Measurements from ENCODE around the gene TMEFF2. TPM values are rescaled to one million over a fixed set of nuclear protein-coding genes. Genes with fewer than 3 reads are reported as not detected.

Gene TMEFF2
- total RNA-seq, 3 donors from 2014 or later (not counting 1 experiment from before 2014, with no cell fraction given) = not detected

DNA sequence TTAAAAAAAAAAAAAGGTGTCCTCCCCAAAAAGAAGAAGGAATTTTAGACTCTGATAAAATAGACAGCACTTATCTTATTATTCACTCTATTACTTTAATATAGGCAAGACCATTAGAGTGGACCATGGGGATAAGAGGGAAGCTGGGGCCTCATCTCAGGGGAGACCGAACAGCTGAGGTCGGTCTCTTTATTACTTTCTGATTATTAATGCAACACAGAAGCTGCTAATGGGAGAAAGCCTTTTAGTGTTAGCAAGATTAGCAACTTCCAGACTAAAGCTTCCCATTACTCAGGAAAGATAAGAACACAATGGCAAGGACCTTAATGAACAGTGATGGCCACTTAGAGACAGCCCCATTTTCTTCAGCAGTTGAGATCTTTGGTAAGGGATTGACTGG, 135.5 kb downstream of the TMEFF2 start:
- no peak for DNase-seq
- no peaks in the 10 kb centered on the region for H3K36me3 Mint-ChIP-seq
- no peak for ATAC-seq
- H3K9me3 ChIP-seq (ENCODE audit: control insufficient read depth, insufficient read depth, low read length) = no peaks in the 10 kb centered on the region
- no peak overlapping the region for H3K4me3 Mint-ChIP-seq
- intact Hi-C loops (cut with micrococcal nuclease) = no loop called here
- H3K4me1 ChIP-seq (ENCODE audit: control insufficient read depth, insufficient read depth, low read length) = peaks cover 2% of the 10 kb centered on the region
- H3K27ac Mint-ChIP-seq = no peak overlapping the region
- H3K27ac ChIP-seq (ENCODE audit: low read length) = no peak overlapping the region
- H3K9me3 Mint-ChIP-seq = no peaks in the 10 kb centered on the region
- no CpG with 5 or more reads among the region's 2 CpGs for WGBS (ENCODE audit: insufficient coverage)
- no peak overlapping the region for H3K4me3 ChIP-seq (ENCODE audit: low read length)
- no peaks in the 10 kb centered on the region for H3K27me3 ChIP-seq (ENCODE audit: control insufficient read depth, insufficient read depth, low read length)
- H3K4me1 Mint-ChIP-seq = peaks cover 8% of the 10 kb centered on the region in 2 donors
- no peaks in the 10 kb centered on the region for H3K36me3 ChIP-seq (ENCODE audit: control insufficient read depth, insufficient read depth, low read length)
- TF ChIP-seq, protein P1, sequence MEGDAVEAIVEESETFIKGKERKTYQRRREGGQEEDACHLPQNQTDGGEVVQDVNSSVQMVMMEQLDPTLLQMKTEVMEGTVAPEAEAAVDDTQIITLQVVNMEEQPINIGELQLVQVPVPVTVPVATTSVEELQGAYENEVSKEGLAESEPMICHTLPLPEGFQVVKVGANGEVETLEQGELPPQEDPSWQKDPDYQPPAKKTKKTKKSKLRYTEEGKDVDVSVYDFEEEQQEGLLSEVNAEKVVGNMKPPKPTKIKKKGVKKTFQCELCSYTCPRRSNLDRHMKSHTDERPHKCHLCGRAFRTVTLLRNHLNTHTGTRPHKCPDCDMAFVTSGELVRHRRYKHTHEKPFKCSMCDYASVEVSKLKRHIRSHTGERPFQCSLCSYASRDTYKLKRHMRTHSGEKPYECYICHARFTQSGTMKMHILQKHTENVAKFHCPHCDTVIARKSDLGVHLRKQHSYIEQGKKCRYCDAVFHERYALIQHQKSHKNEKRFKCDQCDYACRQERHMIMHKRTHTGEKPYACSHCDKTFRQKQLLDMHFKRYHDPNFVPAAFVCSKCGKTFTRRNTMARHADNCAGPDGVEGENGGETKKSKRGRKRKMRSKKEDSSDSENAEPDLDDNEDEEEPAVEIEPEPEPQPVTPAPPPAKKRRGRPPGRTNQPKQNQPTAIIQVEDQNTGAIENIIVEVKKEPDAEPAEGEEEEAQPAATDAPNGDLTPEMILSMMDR (IDR thresholded peaks at IDR 0.05) = no peak
- H3K27me3 Mint-ChIP-seq (ENCODE audit: low read depth in 2 of 2) = peaks cover 0 to 6% of the 10 kb centered on the region in 2 donors

DNA sequence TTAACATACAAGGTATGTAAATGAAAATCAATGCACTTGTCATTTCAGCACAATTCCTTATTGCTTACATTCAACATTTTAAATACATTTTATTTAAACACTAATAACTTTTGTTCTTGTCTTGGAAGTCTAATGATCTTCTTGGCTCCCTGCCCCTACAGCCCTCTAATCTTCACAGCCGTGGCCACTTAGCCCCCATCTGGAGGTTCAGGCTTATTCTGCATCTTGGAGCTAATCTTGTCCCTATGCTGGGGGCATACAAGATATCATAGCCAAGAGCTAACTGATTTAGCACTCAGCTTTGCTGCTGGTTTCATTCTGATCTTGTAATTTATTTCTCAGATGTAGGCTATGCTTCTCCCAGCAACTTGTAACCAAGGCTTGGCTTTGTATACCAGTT, 140.8 kb downstream of the TMEFF2 start:
- H3K27me3 ChIP-seq (ENCODE audit: control insufficient read depth, insufficient read depth, low read length) = no peaks in the 10 kb centered on the region
- no peaks in the 10 kb centered on the region for H3K4me1 Mint-ChIP-seq
- TF ChIP-seq, protein P1 (IDR thresholded peaks at IDR 0.05) = no peak
- no peaks in the 10 kb centered on the region for H3K9me3 Mint-ChIP-seq
- no peaks in the 10 kb centered on the region for H3K27me3 Mint-ChIP-seq (ENCODE audit: low read depth in 2 of 2)
- no peak overlapping the region for H3K27ac ChIP-seq (ENCODE audit: low read length)
- no peaks in the 10 kb centered on the region for H3K9me3 ChIP-seq (ENCODE audit: control insufficient read depth, insufficient read depth, low read length)
- intact Hi-C loops (cut with micrococcal nuclease) = no loop called here
- DNase-seq (no peak), ATAC-seq (no peak)
- 95% methylated on average over 1 of the region's 1 CpG for WGBS (ENCODE audit: insufficient coverage)
- no peaks in the 10 kb centered on the region for H3K36me3 ChIP-seq (ENCODE audit: control insufficient read depth, insufficient read depth, low read length)
- H3K4me3 Mint-ChIP-seq = no peak overlapping the region
- no peak overlapping the region for H3K27ac Mint-ChIP-seq
- H3K4me1 ChIP-seq (ENCODE audit: control insufficient read depth, insufficient read depth, low read length) = no peaks in the 10 kb centered on the region
- no peaks in the 10 kb centered on the region for H3K36me3 Mint-ChIP-seq
- no peak overlapping the region for H3K4me3 ChIP-seq (ENCODE audit: low read length)

DNA sequence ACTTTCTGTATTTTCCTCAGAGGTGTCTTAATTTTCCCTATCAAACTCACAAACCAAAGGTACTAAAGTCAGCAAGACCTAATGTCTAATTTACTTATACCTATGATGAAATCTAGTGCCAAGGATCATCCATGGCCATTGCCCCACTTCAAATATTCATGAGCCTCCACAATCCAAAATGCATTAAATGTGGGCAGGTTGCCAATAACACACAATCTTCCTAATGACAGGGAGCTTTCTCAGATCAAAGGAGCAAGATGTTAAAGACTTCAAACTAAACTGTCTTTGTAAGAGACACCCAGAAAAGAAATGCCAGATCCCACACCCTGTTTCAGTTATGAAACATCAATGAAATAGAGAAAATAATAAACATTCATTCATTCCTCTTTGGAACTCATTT, 143.2 kb downstream of the TMEFF2 start:
- no peaks in the 10 kb centered on the region for H3K9me3 Mint-ChIP-seq
- no peak for ATAC-seq
- H3K4me1 ChIP-seq (ENCODE audit: control insufficient read depth, insufficient read depth, low read length) = no peaks in the 10 kb centered on the region
- H3K27ac Mint-ChIP-seq = no peak overlapping the region
- no peaks in the 10 kb centered on the region for H3K36me3 Mint-ChIP-seq
- intact Hi-C loops (cut with micrococcal nuclease) = no loop called here
- no peak for DNase-seq
- no peak overlapping the region for H3K4me3 ChIP-seq (ENCODE audit: low read length)
- H3K4me3 Mint-ChIP-seq = no peak overlapping the region
- no peaks in the 10 kb centered on the region for H3K36me3 ChIP-seq (ENCODE audit: control insufficient read depth, insufficient read depth, low read length)
- no peaks in the 10 kb centered on the region for H3K4me1 Mint-ChIP-seq
- H3K9me3 ChIP-seq (ENCODE audit: control insufficient read depth, insufficient read depth, low read length) = no peaks in the 10 kb centered on the region
- no peaks in the 10 kb centered on the region for H3K27me3 Mint-ChIP-seq (ENCODE audit: low read depth in 2 of 2)
- H3K27ac ChIP-seq (ENCODE audit: low read length) = no peak overlapping the region
- TF ChIP-seq, protein P1 (IDR thresholded peaks at IDR 0.05) = no peak
- H3K27me3 ChIP-seq (ENCODE audit: control insufficient read depth, insufficient read depth, low read length) = no peaks in the 10 kb centered on the region

DNA sequence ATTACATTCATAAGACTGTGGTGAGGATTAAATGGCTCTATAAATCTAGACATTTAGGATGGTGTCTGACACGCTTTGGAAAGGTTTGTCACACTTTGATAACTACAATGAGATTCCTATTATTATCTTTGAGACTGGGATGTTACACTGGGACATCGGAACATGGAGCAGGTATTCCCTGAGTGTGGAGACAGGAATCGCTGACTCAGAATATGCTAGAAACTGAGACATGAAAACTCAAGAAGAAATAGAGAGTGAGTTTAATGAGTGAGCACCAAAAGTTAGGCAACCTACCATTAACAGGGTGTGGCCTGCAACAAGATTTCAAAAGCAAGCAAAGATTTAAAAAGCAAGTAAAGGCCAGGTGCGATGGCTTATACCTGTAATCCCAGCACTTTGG, 145.4 kb downstream of the TMEFF2 start:
- H3K4me1 Mint-ChIP-seq = no peaks in the 10 kb centered on the region
- H3K9me3 Mint-ChIP-seq = no peaks in the 10 kb centered on the region
- DNase-seq (no peak), ATAC-seq (no peak)
- Histone ChIP-seq H3K4me3 (ENCODE audit: low read length) (no peak overlapping the region), H3K27ac (ENCODE audit: low read length) (no peak overlapping the region), H3K36me3 (ENCODE audit: control insufficient read depth, insufficient read depth, low read length) (no peaks in the 10 kb centered on the region), H3K9me3 (ENCODE audit: control insufficient read depth, insufficient read depth, low read length) (no peaks in the 10 kb centered on the region), H3K4me1 (ENCODE audit: control insufficient read depth, insufficient read depth, low read length) (no peaks in the 10 kb centered on the region), H3K27me3 (ENCODE audit: control insufficient read depth, insufficient read depth, low read length) (no peaks in the 10 kb centered on the region)
- TF ChIP-seq, protein P1 (IDR thresholded peaks at IDR 0.05) = no peak
- intact Hi-C loops (cut with micrococcal nuclease) = no loop called here
- H3K27me3 Mint-ChIP-seq (ENCODE audit: low read depth in 2 of 2) = no peaks in the 10 kb centered on the region
- WGBS (ENCODE audit: insufficient coverage) = 80% methylated on average over 4 of the region's 4 CpGs
- H3K4me3 Mint-ChIP-seq = no peak overlapping the region
- no peak overlapping the region for H3K27ac Mint-ChIP-seq
- H3K36me3 Mint-ChIP-seq = no peaks in the 10 kb centered on the region

Measured in natural killer cell (primary cell).